Pancreas (tissue), 10 donors: ENCODE results near the gene FRMD5. TPM values are rescaled to one million over a fixed set of nuclear protein-coding genes. Genes with fewer than 3 reads are reported as not detected.

Experiments
- ATAC-seq, 4 donors: fragments of 200-7000 bp; cut with Tn5 transposase; one replicate each; pipeline versions ENCODE4 v1.8.0 to v1.9.1; 2020; ENCODE audit warnings: mild to moderate bottlenecking in 4 of 4, moderate library complexity in 4 of 4
- DNase-seq, 6 donors: peaks; one replicate each; pipeline ENCODE4 v3.0.0-alpha.2; 2020
- FAIRE-seq: peaks from 2 replicates; lab custom pipeline; 2012; peaks lifted over from hg19 to GRCh38; lab: Jason Lieb, UNC
- H3K27ac ChIP-seq, 4 donors: fragments of 200-600 bp; sonication (generic); 1 replicate in 3 of 4; 2 replicates in 1 of 4; pipeline versions ENCODE4 v1.5.0 to v1.8.0; 2020
- H3K27me3 ChIP-seq, 4 donors: fragments of 200-600 bp; one replicate each; pipeline ENCODE4 v1.8.0; 2021
- H3K36me3 ChIP-seq, 3 donors: fragments of 200-600 bp; sonication (generic) in 1 of 3; one replicate each; pipeline versions ENCODE4 v1.5.0 to v1.8.0; 2020 to 2021
- H3K4me1 ChIP-seq, 3 donors: fragments of 200-600 bp; one replicate each; pipeline ENCODE4 v1.8.0; 2021
- H3K4me3 ChIP-seq, 4 donors: fragments of 200-600 bp; sonication (generic) in 2 of 4; one replicate each; pipeline versions ENCODE4 v1.5.0 to v1.8.0; 2020 to 2021
- H3K9me3 ChIP-seq, 4 donors: fragments of 200-600 bp; one replicate each; pipeline ENCODE4 v1.8.0; 2021
- CTCF ChIP-seq, 4 donors: fragments of 200-600 bp; sonication (generic) in 3 of 4; IDR thresholded peaks; one replicate each; pipeline versions ENCODE4 v1.5.0 to v1.8.0; 2021; ENCODE audit warnings: antibody characterized with exemption in 4 of 4
- whole genome bisulfite sequencing, 2 donors: extraction: QIAGEN DNeasy Blood & Tissue Kit; methylation state at CpG; one replicate each; pipeline ENCODE4 v1.1.7; 2013; 5-methylcytosine and 5-hydroxymethylcytosine counted together
- intact Hi-C, 3 donors: fragments of 100-400 bp; cut with DNase I; formaldehyde crosslinking; loops; one replicate each; pipeline versions ENCODE4 v1.11.1 to v1.14.2; 2022
- polyA plus RNA-seq, 2 donors: library from polyadenylated mRNA; stranded (reverse); fragments of 200-250 nt; gene quantifications; one replicate each; pipeline ENCODE4 v1.2.3, GENCODE V29; 2013
- total RNA-seq, 6 donors: library from RNA; stranded (reverse); fragmentation: NEBNext Ultra II Directional in 4 of 6; extraction: Animal tissue kit (Norgen Biotek cat#: 25700) in 4 of 6; gene quantifications; one replicate each; pipeline versions ENCODE4 v1.2.1 to v1.2.4, GENCODE V29; 2021 to 2023
- donor health status: healthy with polysubstance abuse.
- donor health status: DM: no; HTN: no; CAD: no; lungs with moderate emphysema.
- donor health status: DM: no; HTN: no; CAD: no.
- donor health status: control.
- donor health status: control.
- donor health status: Bipolar disorder and iron deficiency.
- donor health status: DM: yes; HTN: yes; CAD: no.
- donor health status: DM: no; HTN: no; CAD: no.
- donor health status: DM: no; HTN: no; CAD: no.
- donor health status: DM: yes; HTN: yes; CAD: no.

Gene FRMD5
- total and polyA plus RNA-seq, 8 donors = 0.04 to 1.5 (median 0.35) TPM; not detected in 1

GRCh38 chr15:44087578-44088465 is 107.2 kb downstream of the FRMD5 start:
- Histone ChIP-seq H3K27me3 (no peaks in the 10 kb centered on the region), H3K27ac (no peak overlapping the region), H3K4me3 (no peak overlapping the region), H3K9me3 (no peaks in the 10 kb centered on the region), H3K4me1 (no peaks in the 10 kb centered on the region), H3K36me3 (no peaks in the 10 kb centered on the region)
- no peak for DNase-seq
- WGBS, 2 donors = 55 to 68% methylated on average over 3 of the region's 3 CpGs
- FAIRE-seq = no peak
- intact Hi-C loops = no loop called here
- peak in 1 of 4 donors; percentile 68 for ATAC-seq
- no peak for TF ChIP-seq CTCF (IDR thresholded peaks at IDR 0.05)

GRCh38 chr15:44084770-44085169 is 110.3 kb downstream of the FRMD5 start:
- H3K27ac ChIP-seq = no peak overlapping the region
- DNase-seq (no peak), ATAC-seq (no peak), FAIRE-seq (no peak)
- no peaks in the 10 kb centered on the region for H3K36me3 ChIP-seq
- H3K9me3 ChIP-seq = no peaks in the 10 kb centered on the region
- no peak overlapping the region for H3K4me3 ChIP-seq
- 73% methylated on average over 2 of the region's 2 CpGs for WGBS, 2 donors
- no peaks in the 10 kb centered on the region for H3K4me1 ChIP-seq
- no peaks in the 10 kb centered on the region for H3K27me3 ChIP-seq
- no peak for TF ChIP-seq CTCF (IDR thresholded peaks at IDR 0.05)
- intact Hi-C loops = no loop called here

- TF ChIP-seq CTCF (IDR thresholded peaks at IDR 0.05) = no peak
- WGBS, 2 donors = 73 to 87% methylated on average over 2 of the region's 2 CpGs
- intact Hi-C loops = no loop called here
- no peaks in the 10 kb centered on the region for H3K36me3 ChIP-seq
- no peak for ATAC-seq
- FAIRE-seq = no peak
- no peak for DNase-seq
- no peak overlapping the region for H3K4me3 ChIP-seq
- no peaks in the 10 kb centered on the region for H3K27me3 ChIP-seq
- no peaks in the 10 kb centered on the region for H3K4me1 ChIP-seq
- no peak overlapping the region for H3K27ac ChIP-seq
- no peaks in the 10 kb centered on the region for H3K9me3 ChIP-seq
Observed at GRCh38 chr15:44084171-44084570, 110.9 kb downstream of the FRMD5 start.

GRCh38 chr15:44082558-44083157 is 112.4 kb downstream of the FRMD5 start:
- H3K27me3 ChIP-seq = no peaks in the 10 kb centered on the region
- ATAC-seq (no peak), DNase-seq (no peak), FAIRE-seq (no peak)
- intact Hi-C loops = no loop called here
- H3K4me1 ChIP-seq = no peaks in the 10 kb centered on the region
- no peak for TF ChIP-seq CTCF (IDR thresholded peaks at IDR 0.05)
- 55 to 68% methylated on average over 1 of the region's 1 CpG for WGBS, 2 donors
- no peak overlapping the region for H3K27ac ChIP-seq
- no peaks in the 10 kb centered on the region for H3K36me3 ChIP-seq
- no peaks in the 10 kb centered on the region for H3K9me3 ChIP-seq
- H3K4me3 ChIP-seq = no peak overlapping the region
